Neutrophil (primary cell): ENCODE data around the gene OLA1.
"Not testable (repeated sequence)": the region's sequence is repeated elsewhere in the genome, so short reads cannot be mapped to it uniquely, and the experiment has no call there.

ENCODE experiments used
- H3K27ac ChIP-seq: fragments of 200-600 bp; sonication (generic); 2 replicates; pipeline ENCODE4 v1.5.1; 2016; ENCODE audit warnings: mild to moderate bottlenecking, moderate library complexity
- H3K27me3 ChIP-seq: fragments of 200-600 bp; sonication (generic); 2 replicates; pipeline ENCODE4 v1.6.0; 2016; ENCODE audit warnings: mild to moderate bottlenecking
- H3K36me3 ChIP-seq: fragments of 200-600 bp; sonication (generic); 2 replicates; pipeline ENCODE4 v1.5.1; 2017
- H3K4me1 ChIP-seq, 2 experiments: fragments of 200-600 bp in 1 of 2; sonication (generic) in 1 of 2; 1 replicate in 1 of 2; 2 replicates in 1 of 2; pipeline versions ENCODE4 v1.5.1 to v1.6.1; 2013 to 2016; ENCODE audit warnings: low read depth in 1 of 2, low read length in 1 of 2, mild to moderate bottlenecking in 1 of 2, moderate library complexity in 1 of 2; ENCODE audit not compliant: control insufficient read depth in 1 of 2, insufficient read depth in 1 of 2
- H3K4me3 ChIP-seq, 2 experiments: fragments of 200-600 bp in 1 of 2; sonication (generic) in 1 of 2; 1 replicate in 1 of 2; 2 replicates in 1 of 2; pipeline ENCODE4 v1.5.1; 2013 to 2016; ENCODE audit warnings: low read depth in 1 of 2, low read length in 1 of 2, mild to moderate bottlenecking in 1 of 2, moderate library complexity in 1 of 2
- H3K9me3 ChIP-seq: fragments of 200-600 bp; sonication (generic); 2 replicates; pipeline ENCODE4 v1.5.1; 2016
- CTCF ChIP-seq: fragments of 200-600 bp; sonication (generic); IDR thresholded peaks from 2 replicates; pipeline ENCODE4 v1.5.1; 2016; ENCODE audit warnings: antibody characterized with exemption

The OLA1 gene

GRCh38 chr2:174280596-174280995 lies 32.3 kb upstream of the OLA1 start:
- no peak for TF ChIP-seq CTCF
- H3K27me3 ChIP-seq: peaks cover 6% of the 10 kb centered on the region
- no peak overlapping the region for H3K27ac ChIP-seq
- no peak overlapping the region for H3K4me3 ChIP-seq
- H3K36me3 ChIP-seq: no peaks in the 10 kb centered on the region
- no peaks in the 10 kb centered on the region for H3K4me1 ChIP-seq
- H3K9me3 ChIP-seq: no peaks in the 10 kb centered on the region

- H3K27me3 ChIP-seq: peaks cover 18% of the 10 kb centered on the region
- not testable (repeated sequence) for H3K4me1 ChIP-seq, H3K4me3 ChIP-seq, H3K9me3 ChIP-seq, H3K36me3 ChIP-seq, H3K27ac ChIP-seq
Measured at GRCh38 chr2:174270263-174270662, 21.9 kb upstream of the OLA1 start.

GRCh38 chr2:174266288-174266687 lies 18.0 kb upstream of the OLA1 start:
- H3K4me1 ChIP-seq: no peaks in the 10 kb centered on the region
- no peak overlapping the region for H3K27ac ChIP-seq
- TF ChIP-seq CTCF: no peak
- no peaks in the 10 kb centered on the region for H3K36me3 ChIP-seq
- H3K4me3 ChIP-seq: no peak overlapping the region
- H3K9me3 ChIP-seq: no peaks in the 10 kb centered on the region
- H3K27me3 ChIP-seq: peaks cover 43% of the 10 kb centered on the region

GRCh38 chr2:174263997-174264396 lies 15.7 kb upstream of the OLA1 start:
- Histone ChIP-seq H3K27me3 (peaks cover 45% of the 10 kb centered on the region), H3K27ac (no peak overlapping the region), H3K9me3 (no peaks in the 10 kb centered on the region), H3K36me3 (no peaks in the 10 kb centered on the region), H3K4me1 (peaks cover 0 to 3% of the 10 kb centered on the region in 2 experiments), H3K4me3 (no peak overlapping the region)
- TF ChIP-seq CTCF: no peak

GRCh38 chr2:174259981-174260380 lies 11.6 kb upstream of the OLA1 start:
- Histone ChIP-seq H3K27ac (no peak overlapping the region), H3K4me3 (no peak overlapping the region), H3K36me3 (no peaks in the 10 kb centered on the region), H3K27me3 (peaks cover 24% of the 10 kb centered on the region), H3K4me1 (peaks cover 0 to 3% of the 10 kb centered on the region in 2 experiments), H3K9me3 (no peaks in the 10 kb centered on the region)
- TF ChIP-seq CTCF: no peak

- Histone ChIP-seq H3K4me3 (no peak overlapping the region), H3K27me3 (no peaks in the 10 kb centered on the region), H3K9me3 (no peaks in the 10 kb centered on the region), H3K4me1 (peaks cover 0 to under 1% of the 10 kb centered on the region in 2 experiments), H3K27ac (no peak overlapping the region), H3K36me3 (no peaks in the 10 kb centered on the region)
- no peak for TF ChIP-seq CTCF
Measured at GRCh38 chr2:174254267-174254666, 5.9 kb upstream of the OLA1 start.
